MM.1S (cell line): Measurements from ENCODE around the gene CACNA1I.

Experiments
- CTCF ChIP-seq: fragments of 300-600 bp; sonication (generic); IDR thresholded peaks from 2 replicates; pipeline ENCODE4 v1.5.1; 2016; ENCODE audit warnings: antibody characterized with exemption, low read length, mixed read lengths
- EZH2 ChIP-seq: fragments of 300-600 bp; sonication (generic); optimal IDR thresholded peaks from 2 replicates; pipeline ENCODE3; 2017; ENCODE audit warnings: low read depth, mild to moderate bottlenecking, antibody characterized with exemption, low read length, mixed read lengths
- EZH2phosphoT487 ChIP-seq: fragments of 300-600 bp; sonication (generic); IDR thresholded peaks from 2 replicates; pipeline ENCODE4 v1.6.1; 2018; ENCODE audit warnings: antibody characterized with exemption, low read length

GRCh38 chr22:39655831-39656230 lies 85.3 kb downstream of the CACNA1I start:
- TF ChIP-seq CTCF (no peak), EZH2phosphoT487 (no peak), EZH2 (no peak)
